GM18909 (cell line): ENCODE data around the gene NSD1.
"Not testable (repeated sequence)": the region's sequence is repeated elsewhere in the genome, so short reads cannot be mapped to it uniquely, and the experiment has no call there.

ENCODE experiments used
- ATAC-seq: cut with Tn5 transposase; IDR thresholded peaks from one replicate; pipeline ENCODE4 v1.9.1; 2021; ENCODE audit warnings: mild to moderate bottlenecking; ENCODE audit not compliant: unreplicated experiment, poor library complexity

The NSD1 gene

DNA sequence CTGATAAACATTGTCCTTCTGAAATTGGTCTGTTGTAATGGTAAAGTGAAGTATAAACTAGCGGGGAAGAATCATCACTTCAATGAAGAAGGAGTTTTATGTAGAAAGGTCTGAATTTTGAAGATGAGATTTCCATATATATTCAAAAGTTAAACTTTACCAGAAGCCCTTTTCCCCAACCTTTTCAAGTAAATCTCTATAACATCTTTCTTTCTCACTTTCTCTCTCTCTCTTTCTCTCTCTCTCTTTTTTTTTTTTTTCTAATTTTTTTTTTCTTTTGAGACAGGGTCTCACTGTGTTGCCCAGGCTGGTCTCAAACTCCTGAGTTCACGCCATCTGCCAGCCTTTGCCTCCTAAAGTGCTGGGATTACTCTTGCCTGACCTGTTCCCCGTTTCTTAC, 78.7 kb downstream of the NSD1 start:
- ATAC-seq: no peak

GRCh38 chr5:177220576-177220975, 87.0 kb downstream of the NSD1 start:
- ATAC-seq: no peak

DNA sequence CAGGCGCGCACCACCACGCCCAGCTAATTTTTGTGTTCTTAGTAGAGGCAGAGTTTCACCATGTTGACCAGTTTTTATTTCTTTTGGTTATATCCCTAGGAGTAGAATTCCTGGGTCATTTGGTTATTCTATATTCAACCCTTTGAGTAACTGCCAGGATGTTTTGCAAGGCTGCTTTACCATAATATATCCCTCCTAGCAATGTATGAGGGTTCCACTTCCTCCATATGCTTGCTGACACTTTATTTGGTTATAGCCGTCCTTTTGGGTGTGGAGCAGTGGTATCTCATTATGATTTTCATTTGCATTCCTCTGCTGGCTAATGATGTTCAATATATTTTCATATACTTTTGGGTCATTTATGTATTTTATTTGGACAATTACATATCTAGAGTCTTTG, 88.7 kb downstream of the NSD1 start:
- no peak for ATAC-seq

- no peak for ATAC-seq
Observed at GRCh38 chr5:177225798-177226197, 92.2 kb downstream of the NSD1 start.

DNA sequence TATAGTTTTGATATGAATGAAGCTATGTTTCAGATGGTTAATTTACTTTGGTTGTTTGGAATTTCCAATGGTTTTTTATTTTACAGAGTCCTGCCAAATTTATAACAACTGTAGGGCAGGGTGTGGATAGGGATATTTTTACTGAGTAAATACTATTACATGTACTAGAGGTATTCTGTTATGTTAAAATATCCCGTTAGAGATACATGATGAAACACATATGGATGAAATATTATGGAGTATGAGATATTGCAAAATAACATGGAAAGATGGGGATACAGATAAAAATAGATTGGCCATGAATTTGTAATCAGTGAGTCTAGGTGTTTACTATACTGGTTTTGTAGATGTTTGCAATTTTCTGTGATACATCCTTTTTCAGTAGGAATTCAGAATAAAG, 93.3 kb downstream of the NSD1 start:
- no peak for ATAC-seq

- no peak for ATAC-seq
Observed at GRCh38 chr5:177228751-177229150, 95.2 kb downstream of the NSD1 start.

GRCh38 chr5:177230660-177231059, 97.1 kb downstream of the NSD1 start:
- no peak for ATAC-seq

DNA sequence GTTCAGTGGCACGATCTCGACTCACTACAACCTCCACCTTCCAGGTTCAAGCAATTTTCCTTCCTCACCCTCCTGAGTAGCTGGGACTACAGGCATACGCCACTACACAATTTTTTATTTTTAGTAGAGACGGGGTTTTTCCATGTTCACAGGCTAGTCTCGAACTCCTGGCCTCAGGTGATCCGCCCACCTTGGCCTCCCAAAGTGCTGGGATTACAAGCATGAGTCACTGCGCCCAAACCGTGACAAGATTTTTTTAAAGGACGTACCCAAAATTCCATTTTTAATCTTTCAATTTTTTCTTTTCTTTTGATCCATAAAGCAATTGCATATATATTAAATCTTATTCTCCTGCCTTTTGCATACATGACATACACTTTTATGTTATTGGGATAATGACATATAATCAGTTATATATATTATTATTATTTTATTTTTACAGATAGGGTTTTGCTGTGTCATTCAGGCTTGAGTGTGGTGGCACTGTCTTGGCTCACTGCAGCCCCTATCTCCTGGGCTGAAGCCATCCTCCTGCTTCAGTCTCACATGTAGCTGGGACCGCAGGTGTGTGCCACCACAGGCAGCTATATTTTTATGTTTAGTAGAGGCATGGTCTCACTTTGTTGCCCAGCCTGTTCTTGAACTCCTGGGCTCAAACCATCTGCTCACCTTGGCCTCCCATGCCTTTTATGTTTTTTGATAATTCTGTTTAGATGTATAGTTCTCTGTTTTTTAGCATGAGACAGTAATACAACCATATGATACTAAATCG, 98.1 kb downstream of the NSD1 start:
- ATAC-seq: no peak

DNA sequence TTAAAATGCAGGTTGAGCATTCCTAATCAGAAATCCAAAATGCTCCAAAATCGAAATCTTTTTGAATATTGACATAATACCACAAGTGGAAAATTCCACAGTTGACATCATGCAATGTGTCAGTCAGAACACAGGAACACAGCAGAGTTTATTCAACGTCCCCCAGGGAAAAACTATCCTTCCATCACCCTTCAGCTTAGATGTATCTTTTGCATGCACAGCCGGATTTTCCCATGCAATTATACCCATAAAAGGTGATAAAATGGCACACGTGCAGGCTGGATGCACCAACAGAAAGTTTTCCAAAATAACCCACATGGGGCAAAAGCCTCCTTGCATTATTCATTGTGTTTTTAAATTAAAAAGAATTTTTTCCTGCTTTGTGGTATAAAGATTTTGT, 98.8 kb downstream of the NSD1 start:
- ATAC-seq: no peak

DNA sequence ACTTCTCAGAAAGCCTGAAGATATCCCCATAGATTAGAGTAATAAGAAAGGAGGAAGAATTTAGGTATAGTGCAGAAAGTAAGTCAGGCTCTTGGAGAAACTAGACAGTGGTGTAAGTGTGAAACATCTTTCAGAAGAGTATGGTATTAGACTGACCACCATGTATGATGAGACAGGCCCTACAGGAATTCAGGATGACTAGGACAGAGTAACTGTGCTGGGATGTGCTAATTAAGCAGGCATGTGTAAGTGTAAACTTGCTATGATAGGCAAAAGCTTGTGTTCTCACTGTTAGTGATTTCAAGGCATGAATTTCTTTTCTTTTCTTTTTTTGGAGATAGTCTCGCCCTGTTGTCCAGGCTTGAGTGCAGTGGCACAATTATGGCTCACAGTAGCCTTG, 99.2 kb downstream of the NSD1 start:
- ATAC-seq: no peak

- ATAC-seq: no peak
Observed at GRCh38 chr5:177233206-177233605, 99.6 kb downstream of the NSD1 start.

DNA sequence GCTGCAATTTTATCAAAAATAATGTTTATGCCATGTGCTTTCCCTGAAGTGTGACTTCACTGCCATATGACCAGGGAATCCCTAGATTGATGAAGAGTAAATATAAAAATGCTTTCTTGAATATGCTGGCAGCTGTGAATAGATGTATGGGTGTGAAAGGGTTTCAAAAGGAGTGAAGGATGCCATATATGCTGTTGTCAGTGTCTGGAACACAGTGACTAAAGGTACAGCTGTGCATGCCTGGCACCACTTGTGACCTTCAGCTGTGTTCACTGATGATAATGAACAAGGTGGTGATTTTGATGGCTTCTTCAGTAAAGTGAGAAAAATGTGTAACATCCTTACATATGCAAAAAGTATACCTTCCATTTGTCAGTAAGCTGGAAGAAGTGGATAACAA, 100.2 kb downstream of the NSD1 start:
- no peak for ATAC-seq

DNA sequence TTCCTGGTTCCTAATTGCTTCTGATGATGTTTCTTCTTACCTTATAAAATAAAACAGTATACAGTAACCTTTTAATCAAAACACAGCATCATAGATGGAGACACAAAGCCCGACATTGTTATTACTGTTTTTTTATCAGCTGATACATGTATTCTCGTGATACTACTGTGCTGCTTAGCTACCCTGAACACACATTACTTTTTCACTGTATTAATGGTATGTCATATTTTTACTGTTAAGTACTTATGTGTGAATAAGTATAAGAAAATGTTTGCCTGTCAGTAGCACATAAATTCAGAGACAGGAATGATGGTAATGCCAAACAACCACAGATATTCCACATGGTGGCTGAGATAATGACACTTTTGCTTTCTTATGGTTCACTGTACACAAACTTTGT, 101.3 kb downstream of the NSD1 start:
- ATAC-seq: no peak

GRCh38 chr5:177241768-177242167, 108.2 kb downstream of the NSD1 start:
- no peak for ATAC-seq

- no peak for ATAC-seq
Observed at GRCh38 chr5:177242304-177242703, 108.7 kb downstream of the NSD1 start.

- no peak for ATAC-seq
Observed at GRCh38 chr5:177249761-177250537, 116.4 kb downstream of the NSD1 start.

GRCh38 chr5:177253252-177253651, 119.7 kb downstream of the NSD1 start:
- no peak for ATAC-seq

- no peak for ATAC-seq
Observed at GRCh38 chr5:177256296-177256695, 122.7 kb downstream of the NSD1 start.

DNA sequence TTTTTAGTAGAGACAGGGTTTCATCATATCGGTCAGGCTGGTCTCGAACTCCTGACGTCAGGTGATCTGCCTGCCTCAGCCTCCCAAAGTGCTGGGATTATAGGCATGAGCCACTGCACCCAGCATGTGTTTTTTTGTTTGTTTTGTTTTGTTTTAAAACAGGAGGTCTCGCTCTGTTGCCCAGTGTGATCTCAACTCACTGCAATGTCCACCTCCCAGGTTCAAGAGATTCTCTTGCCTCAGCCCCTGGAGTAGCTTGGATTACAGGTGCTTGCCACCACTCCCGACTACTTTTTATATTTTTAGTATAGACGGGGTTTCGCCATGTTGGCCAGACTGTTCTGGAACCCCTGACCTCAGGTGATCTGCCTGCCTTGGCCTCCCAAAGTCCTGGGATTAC, 125.1 kb downstream of the NSD1 start:
- not testable (repeated sequence) for ATAC-seq

- ATAC-seq: no peak
Observed at GRCh38 chr5:177260961-177261360, 127.4 kb downstream of the NSD1 start.

- no peak for ATAC-seq
Observed at GRCh38 chr5:177261510-177261909, 127.9 kb downstream of the NSD1 start.

GRCh38 chr5:177264178-177264577, 130.6 kb downstream of the NSD1 start:
- no peak for ATAC-seq
